ENCODE measurements around the gene THOC5.

GRCh38 chr22:29458551-29458950 lies 95.0 kb downstream of the THOC5 start:
- TF ChIP-seq CTCF (IDR thresholded peaks at IDR 0.05) = no peak
- no peak for TF ChIP-seq POLR2A (IDR thresholded peaks at IDR 0.05)
- TF ChIP-seq POLR2AphosphoS5 (IDR thresholded peaks at IDR 0.05) = no peak

Data from transverse colon (tissue), 4 donors.